ENCODE data around the gene TMEM129.
A peak's percentile ranks its signal among the peaks of the same experiment; 100 is the strongest.

The TMEM129 gene

GRCh38 chr4:1743975-1744374, 22.9 kb upstream of the TMEM129 start:
- DNase-seq: no peak

GRCh38 chr4:1743551-1743950, 22.4 kb upstream of the TMEM129 start:
- DNase-seq: no peak

GRCh38 chr4:1741208-1741607, 20.1 kb upstream of the TMEM129 start:
- no peak for DNase-seq

- no peak for DNase-seq
These were observed 19.0 kb upstream of the TMEM129 start for GRCh38 chr4:1740021-1740545.

GRCh38 chr4:1739358-1739757, 18.2 kb upstream of the TMEM129 start:
- no peak for DNase-seq

GRCh38 chr4:1738410-1738809, 17.3 kb upstream of the TMEM129 start:
- no peak for DNase-seq

- no peak for DNase-seq
These were observed 16.5 kb upstream of the TMEM129 start for GRCh38 chr4:1737666-1738065.

GRCh38 chr4:1736812-1737211, 15.7 kb upstream of the TMEM129 start:
- DNase-seq: no peak

- DNase-seq: no peak
These were observed 14.1 kb upstream of the TMEM129 start for GRCh38 chr4:1735215-1735614.

GRCh38 chr4:1732911-1733310, 11.8 kb upstream of the TMEM129 start:
- peak; percentile 7 for DNase-seq

- DNase-seq: no peak
These were observed 10.1 kb upstream of the TMEM129 start for GRCh38 chr4:1731180-1731579.

- DNase-seq: no peak
These were observed 9.5 kb upstream of the TMEM129 start for GRCh38 chr4:1730532-1731135.

GRCh38 chr4:1728061-1728980, 7.2 kb upstream of the TMEM129 start:
- no peak for DNase-seq

- no peak for DNase-seq
These were observed 6.3 kb upstream of the TMEM129 start for GRCh38 chr4:1727117-1728031.

- DNase-seq: peak; percentile 38
These were observed 5.2 kb upstream of the TMEM129 start for GRCh38 chr4:1726146-1726934.

GRCh38 chr4:1725521-1725920, 4.4 kb upstream of the TMEM129 start:
- no peak for DNase-seq

- DNase-seq: no peak
These were observed 2.1 kb upstream of the TMEM129 start for GRCh38 chr4:1723131-1723801.

GRCh38 chr4:1722551-1723118, 1.5 kb upstream of the TMEM129 start:
- DNase-seq: no peak

- DNase-seq: no peak
These were observed 785 bp upstream of the TMEM129 start for GRCh38 chr4:1721666-1722550.
